IgD-negative memory B cell (primary cell): ENCODE data around the gene DACT1. TPM values are rescaled to one million over a fixed set of nuclear protein-coding genes. Genes with fewer than 3 reads are reported as not detected.
A peak's percentile ranks its signal among the peaks of the same experiment; 100 is the strongest.

Experiments used
- H3K27ac Mint-ChIP-seq, 3 donors: one replicate each; pipeline ENCODE4 v1.8.0; 2020 to 2022; ENCODE audit warnings: mild to moderate bottlenecking in 3 of 3, mixed read lengths in 3 of 3, moderate library complexity in 1 of 3
- H3K27me3 Mint-ChIP-seq: one replicate; pipeline ENCODE4 v1.8.0; 2021; ENCODE audit warnings: mixed read lengths
- H3K36me3 Mint-ChIP-seq: one replicate; pipeline ENCODE4 v1.8.0; 2020; ENCODE audit warnings: mild to moderate bottlenecking, mixed read lengths
- H3K4me1 Mint-ChIP-seq, 3 donors: one replicate each; pipeline ENCODE4 v1.8.0; 2020 to 2022; ENCODE audit warnings: mixed read lengths in 3 of 3, mild to moderate bottlenecking in 1 of 3
- H3K4me3 Mint-ChIP-seq, 4 donors: one replicate each; pipeline ENCODE4 v1.8.0; 2020 to 2022; ENCODE audit warnings: mild to moderate bottlenecking in 4 of 4, mixed read lengths in 4 of 4, moderate library complexity in 3 of 4
- H3K9me3 Mint-ChIP-seq, 3 donors: one replicate each; pipeline ENCODE4 v1.8.0; 2020 to 2021; ENCODE audit warnings: mixed read lengths in 3 of 3, mild to moderate bottlenecking in 1 of 3
- polyA plus RNA-seq: library from polyadenylated mRNA; unstranded; fragments of 300-500 nt; fragmentation: Illumina TruSeq; gene quantifications from one replicate; pipeline ENCODE4 v1.2.3, GENCODE V29; 2021

DACT1 gene
- polyA plus RNA-seq, 1 donor from 2014 or later, result 0.25 TPM

GRCh38 chr14:58626431-58626831, 11.3 kb upstream of the DACT1 start:
- Mint-ChIP-seq H3K4me3 (no peak overlapping the region), H3K27ac (no peak overlapping the region), H3K4me1 (no peaks in the 10 kb centered on the region), H3K36me3 (peaks cover 2% of the 10 kb centered on the region), H3K9me3 (no peaks in the 10 kb centered on the region), H3K27me3 (no peaks in the 10 kb centered on the region)

DNA sequence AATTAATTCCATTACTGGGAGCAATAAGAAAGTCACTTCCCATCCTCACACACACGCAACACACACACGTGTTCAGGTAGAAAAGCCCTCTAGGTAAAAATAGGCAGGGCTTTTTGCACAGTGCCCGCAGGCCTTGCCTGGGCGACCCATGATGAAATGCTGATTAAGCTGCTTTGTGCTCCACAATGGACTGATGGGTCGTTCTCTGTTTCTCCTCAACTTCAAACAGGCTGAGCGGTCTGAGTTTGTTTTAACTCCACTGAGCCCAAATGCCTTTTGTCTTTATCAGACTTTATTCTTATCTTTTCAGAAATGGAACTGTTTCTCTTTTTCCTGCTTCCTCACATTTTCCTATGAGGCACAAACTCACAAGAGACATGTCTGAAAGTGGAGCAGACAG, 9.4 kb upstream of the DACT1 start:
- Mint-ChIP-seq H3K9me3 (no peaks in the 10 kb centered on the region), H3K27me3 (peaks cover 3% of the 10 kb centered on the region), H3K4me3 (no peak overlapping the region), H3K36me3 (no peaks in the 10 kb centered on the region), H3K4me1 (no peaks in the 10 kb centered on the region), H3K27ac (no peak overlapping the region)

DNA sequence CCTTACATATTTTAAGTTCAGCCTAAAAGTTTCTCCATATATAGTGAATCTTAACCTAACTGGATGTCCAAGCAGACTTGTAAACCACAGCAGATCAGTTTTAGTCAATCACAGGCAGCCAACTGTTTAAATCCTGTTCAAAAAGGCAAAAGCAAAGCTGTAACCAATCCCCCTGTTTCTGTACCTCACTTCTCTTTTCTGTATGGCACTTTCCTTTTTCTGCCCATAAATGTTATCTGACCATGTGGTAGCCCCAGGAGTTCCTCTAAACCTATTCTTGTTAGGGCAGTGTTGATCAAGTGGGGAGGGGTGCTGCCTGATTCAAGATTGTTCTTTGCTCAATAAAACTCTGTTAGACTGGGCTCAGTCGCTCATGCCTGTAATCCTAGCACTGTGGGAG, 8.5 kb upstream of the DACT1 start:
- H3K36me3 Mint-ChIP-seq, result no peaks in the 10 kb centered on the region
- H3K27ac Mint-ChIP-seq, result no peak overlapping the region
- no peaks in the 10 kb centered on the region for H3K9me3 Mint-ChIP-seq
- peaks cover 0 to 1% (median 0%) of the 10 kb centered on the region in 3 donors for H3K4me1 Mint-ChIP-seq
- H3K4me3 Mint-ChIP-seq, result no peak overlapping the region
- peaks cover 6% of the 10 kb centered on the region for H3K27me3 Mint-ChIP-seq

GRCh38 chr14:58631732-58632131, 6.0 kb upstream of the DACT1 start:
- Mint-ChIP-seq H3K4me1 (peaks cover 6 to 12% (median 9%) of the 10 kb centered on the region in 3 donors), H3K27ac (no peak overlapping the region), H3K9me3 (no peaks in the 10 kb centered on the region), H3K27me3 (peaks cover 13% of the 10 kb centered on the region), H3K4me3 (no peak overlapping the region), H3K36me3 (no peaks in the 10 kb centered on the region)

DNA sequence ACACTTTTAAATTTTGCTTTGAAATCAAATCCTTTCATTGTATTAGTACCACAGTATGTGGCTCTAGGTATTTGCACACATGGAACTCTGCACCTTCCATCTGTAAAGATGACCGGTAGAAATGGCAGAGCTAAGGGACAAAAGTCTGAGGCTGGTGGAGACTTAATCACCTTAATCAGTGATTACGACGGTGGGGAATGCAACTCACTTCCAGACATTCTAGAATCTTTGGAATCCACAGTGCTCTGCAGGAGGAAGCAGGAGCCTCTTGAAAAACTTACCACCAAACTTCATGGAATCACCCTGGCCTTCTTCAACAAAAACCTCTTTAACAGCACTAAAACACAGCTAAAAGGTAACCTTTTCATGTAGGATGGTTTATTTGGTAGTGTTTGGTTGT, 3.9 kb upstream of the DACT1 start:
- Mint-ChIP-seq H3K36me3 (no peaks in the 10 kb centered on the region), H3K27me3 (peaks cover 24% of the 10 kb centered on the region), H3K27ac (no peak overlapping the region)

DNA sequence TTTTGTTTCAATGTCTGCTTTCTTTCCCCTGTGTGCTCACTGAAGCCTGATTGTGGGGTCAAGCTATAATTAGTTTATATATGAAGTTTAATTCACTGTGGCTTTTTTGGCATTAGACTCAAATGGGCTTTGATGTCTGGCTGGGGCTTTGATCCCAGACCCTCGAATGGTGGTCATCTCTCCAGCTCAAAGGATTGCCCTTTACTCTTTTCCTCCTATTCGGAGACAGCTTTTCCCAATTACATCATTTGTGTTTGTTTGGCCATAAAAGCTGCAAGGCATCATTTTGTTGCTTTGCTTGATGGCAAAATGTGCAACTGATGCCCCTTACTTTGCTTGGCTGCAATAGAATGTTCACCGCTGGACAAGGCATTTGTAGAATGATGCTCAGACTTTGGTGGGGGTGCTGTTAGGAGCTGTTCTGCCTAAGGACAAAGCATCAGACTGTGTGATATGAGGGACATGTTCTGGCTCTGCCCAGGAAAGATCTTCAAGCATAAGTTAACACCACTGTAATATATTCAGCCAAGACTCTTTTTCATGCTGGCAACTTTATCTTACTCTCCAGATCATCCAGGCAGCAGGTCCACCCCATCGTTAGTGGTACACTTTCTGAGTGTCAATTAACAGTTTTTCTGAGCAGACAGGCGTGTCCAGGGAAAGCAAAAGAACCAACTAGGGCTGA, 3.2 kb upstream of the DACT1 start:
- no peaks in the 10 kb centered on the region for H3K9me3 Mint-ChIP-seq
- H3K27ac Mint-ChIP-seq, result peak overlapping the region in 1 of 3 donors; percentile 19
- H3K4me3 Mint-ChIP-seq, result peak overlapping the region; percentile 13 to 68 (median 36)
- H3K4me1 Mint-ChIP-seq, result peaks cover 6 to 25% (median 25%) of the 10 kb centered on the region in 3 donors
- no peaks in the 10 kb centered on the region for H3K36me3 Mint-ChIP-seq
- H3K27me3 Mint-ChIP-seq, result peaks cover 31% of the 10 kb centered on the region

More for the DNA sequence above, 3.9 kb upstream of the DACT1 start:
- Mint-ChIP-seq H3K4me1 (peaks cover 6 to 18% (median 18%) of the 10 kb centered on the region in 3 donors), H3K4me3 (no peak overlapping the region), H3K9me3 (no peaks in the 10 kb centered on the region)

GRCh38 chr14:58635091-58635830, 2.5 kb upstream of the DACT1 start:
- Mint-ChIP-seq H3K9me3 (no peaks in the 10 kb centered on the region), H3K4me1 (peaks cover 6 to 26% (median 25%) of the 10 kb centered on the region in 3 donors), H3K4me3 (peak overlapping the region in 3 of 4 donors; percentile 15 to 68 (median 30)), H3K27ac (peak overlapping the region in 1 of 3 donors; percentile 19), H3K27me3 (peaks cover 33% of the 10 kb centered on the region), H3K36me3 (no peaks in the 10 kb centered on the region)

- peaks cover 34% of the 10 kb centered on the region for H3K27me3 Mint-ChIP-seq
- H3K9me3 Mint-ChIP-seq, result no peaks in the 10 kb centered on the region
- no peak overlapping the region for H3K27ac Mint-ChIP-seq
- H3K4me3 Mint-ChIP-seq, result peak overlapping the region in 2 of 4 donors; percentile 22 to 48
- no peaks in the 10 kb centered on the region for H3K36me3 Mint-ChIP-seq
- H3K4me1 Mint-ChIP-seq, result peaks cover 6 to 26% (median 25%) of the 10 kb centered on the region in 3 donors
Measured at GRCh38 chr14:58636129-58636528, 1.6 kb upstream of the DACT1 start.

GRCh38 chr14:58637040-58637390, 747 bp upstream of the DACT1 start:
- no peaks in the 10 kb centered on the region for H3K36me3 Mint-ChIP-seq
- no peaks in the 10 kb centered on the region for H3K9me3 Mint-ChIP-seq
- peak overlapping the region; percentile 88 to 92 (median 90) for H3K4me3 Mint-ChIP-seq
- H3K27me3 Mint-ChIP-seq, result peaks cover 32% of the 10 kb centered on the region
- H3K27ac Mint-ChIP-seq, result peak overlapping the region in 1 of 3 donors; percentile 14
- H3K4me1 Mint-ChIP-seq, result peaks cover 6 to 26% (median 25%) of the 10 kb centered on the region in 3 donors

- no peaks in the 10 kb centered on the region for H3K9me3 Mint-ChIP-seq
- peaks cover 32% of the 10 kb centered on the region for H3K27me3 Mint-ChIP-seq
- H3K27ac Mint-ChIP-seq, result no peak overlapping the region
- peak overlapping the region; percentile 54 to 78 (median 76) for H3K4me3 Mint-ChIP-seq
- peaks cover under 1% of the 10 kb centered on the region for H3K36me3 Mint-ChIP-seq
- H3K4me1 Mint-ChIP-seq, result peaks cover 6 to 26% (median 25%) of the 10 kb centered on the region in 3 donors
Measured at GRCh38 chr14:58638231-58639197, 752 bp downstream of the DACT1 start.

GRCh38 chr14:58639198-58639565, 1.4 kb downstream of the DACT1 start:
- no peak overlapping the region for H3K27ac Mint-ChIP-seq
- peak overlapping the region; percentile 54 to 78 (median 76) for H3K4me3 Mint-ChIP-seq
- H3K36me3 Mint-ChIP-seq, result peaks cover 1% of the 10 kb centered on the region
- H3K4me1 Mint-ChIP-seq, result peaks cover 5 to 26% (median 25%) of the 10 kb centered on the region in 3 donors
- H3K27me3 Mint-ChIP-seq, result peaks cover 29% of the 10 kb centered on the region
- H3K9me3 Mint-ChIP-seq, result no peaks in the 10 kb centered on the region

DNA sequence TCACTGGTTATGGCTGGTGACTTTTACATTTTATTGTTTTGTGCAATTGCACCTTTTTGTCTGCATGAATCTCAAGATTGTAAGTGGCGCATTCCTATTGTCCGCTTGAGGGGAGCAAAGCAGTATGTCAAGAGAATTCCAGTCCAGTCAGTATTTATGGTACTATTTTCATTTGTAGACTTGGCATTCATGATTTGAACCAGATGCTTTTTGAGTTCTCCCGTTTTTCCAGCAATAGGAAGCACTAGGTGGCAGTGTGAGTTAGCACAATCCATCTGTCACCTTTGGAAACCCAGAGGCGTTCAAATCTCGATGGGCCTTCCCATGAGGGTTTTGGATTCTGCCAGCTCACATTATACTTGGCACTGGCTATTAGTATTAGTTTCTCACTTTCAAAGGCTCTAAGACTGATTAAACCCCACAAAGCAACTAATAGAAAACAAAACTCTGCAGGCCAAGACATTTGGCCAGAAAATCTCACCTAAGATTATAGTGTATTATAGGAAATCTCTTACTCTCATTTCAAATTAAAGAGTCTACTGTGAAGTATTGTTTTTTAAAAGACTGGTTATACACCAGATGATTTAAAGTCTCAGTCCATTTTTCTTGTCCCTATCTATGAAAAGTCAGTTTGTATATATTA, 2.2 kb downstream of the DACT1 start:
- Mint-ChIP-seq H3K27me3 (peaks cover 27% of the 10 kb centered on the region), H3K4me3 (peak overlapping the region in 3 of 4 donors; percentile 44 to 75 (median 54)), H3K9me3 (no peaks in the 10 kb centered on the region), H3K36me3 (peaks cover 1% of the 10 kb centered on the region), H3K27ac (no peak overlapping the region), H3K4me1 (peaks cover 3 to 23% (median 21%) of the 10 kb centered on the region in 3 donors)

- H3K27ac Mint-ChIP-seq, result no peak overlapping the region
- no peaks in the 10 kb centered on the region for H3K9me3 Mint-ChIP-seq
- H3K4me1 Mint-ChIP-seq, result peaks cover 1 to 20% (median 18%) of the 10 kb centered on the region in 3 donors
- peak overlapping the region in 1 of 4 donors; percentile 54 for H3K4me3 Mint-ChIP-seq
- peaks cover 1% of the 10 kb centered on the region for H3K36me3 Mint-ChIP-seq
- peaks cover 25% of the 10 kb centered on the region for H3K27me3 Mint-ChIP-seq
Measured at GRCh38 chr14:58640959-58641358, 3.2 kb downstream of the DACT1 start.

DNA sequence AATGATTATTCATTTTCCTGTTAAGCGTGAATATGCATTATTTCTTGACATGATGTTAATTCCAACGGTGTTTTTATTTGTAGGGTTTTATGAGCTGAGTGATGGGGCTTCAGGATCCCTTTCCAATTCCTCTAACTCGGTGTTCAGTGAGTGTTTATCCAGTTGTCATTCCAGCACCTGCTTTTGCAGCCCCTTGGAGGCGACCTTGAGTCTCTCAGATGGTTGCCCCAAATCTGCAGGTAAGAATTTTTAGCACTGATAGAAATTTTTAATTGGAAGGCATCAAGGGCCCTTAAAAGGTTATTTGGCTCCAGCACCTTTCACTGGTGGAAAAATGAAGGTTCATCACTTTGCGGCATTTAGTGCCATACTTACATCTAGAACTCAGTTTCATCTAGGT, 3.7 kb downstream of the DACT1 start:
- no peak overlapping the region for H3K4me3 Mint-ChIP-seq
- H3K9me3 Mint-ChIP-seq, result no peaks in the 10 kb centered on the region
- no peak overlapping the region for H3K27ac Mint-ChIP-seq
- H3K27me3 Mint-ChIP-seq, result peaks cover 23% of the 10 kb centered on the region
- H3K4me1 Mint-ChIP-seq, result peaks cover 0 to 16% (median 16%) of the 10 kb centered on the region in 3 donors
- H3K36me3 Mint-ChIP-seq, result peaks cover 1% of the 10 kb centered on the region
